ENCODE results near the gene CIAO1. TPM values are rescaled to one million over a fixed set of nuclear protein-coding genes. Genes with fewer than 3 reads are reported as not detected.

Gene CIAO1
- total RNA-seq, 1 experiment from 2014 or later = 112 TPM

Other genes starting within 250 kb of the CIAO1 start
- gene GPAT2, start 231.3 kb upstream of the CIAO1 start, total RNA-seq (2014; rRNA removed) = not detected in 2 replicates
- not detected in 2 replicates for gene ADRA2B, start 149.7 kb upstream of the CIAO1 start, total RNA-seq (2014; rRNA removed)
- gene ASTL, start 127.7 kb upstream of the CIAO1 start, total RNA-seq (2014; rRNA removed) = not detected in 2 replicates
- gene DUSP2, start 120.8 kb upstream of the CIAO1 start, total RNA-seq (2014; rRNA removed) = 0.23 and 0.71 TPM in 2 replicates
- 168 and 171 TPM in 2 replicates for gene STARD7, start 57.4 kb upstream of the CIAO1 start, total RNA-seq (2014; rRNA removed)
- gene TMEM127, start 228 bp upstream of the CIAO1 start, total RNA-seq (2014; rRNA removed) = 28.7 and 34.6 TPM in 2 replicates
- 35.3 and 44.3 TPM in 2 replicates for gene SNRNP200, start 39.3 kb downstream of the CIAO1 start, total RNA-seq (2014; rRNA removed)
- gene ITPRIPL1, start 59.1 kb downstream of the CIAO1 start, total RNA-seq (2014; rRNA removed) = 0.34 and 0.83 TPM in 2 replicates
- 38.7 and 42.4 TPM in 2 replicates for gene NCAPH, start 69.5 kb downstream of the CIAO1 start, total RNA-seq (2014; rRNA removed)
- gene NEURL3, start 239.1 kb downstream of the CIAO1 start, total RNA-seq (2014; rRNA removed) = not detected in 2 replicates

Measured in LHCN-M2 (cell line).